Measurements from ENCODE around the gene MYO5B.

- no peak for TF ChIP-seq CTCF (IDR thresholded peaks at IDR 0.05)
- no peak for TF ChIP-seq POLR2A (IDR thresholded peaks at IDR 0.05)
Measured at GRCh38 chr18:49834258-49834657, 360.7 kb downstream of the MYO5B start.
